Cardiac fibroblast (primary cell): ENCODE measurements around the gene ZDHHC4.

ENCODE experiments used
- DNase-seq, 2 donors: peaks; one replicate each; pipeline versions ENCODE4 v3.0.0 to v3.0.0-alpha.2; 2010; ENCODE audit warnings: low read depth in 2 of 2
- H3K4me3 ChIP-seq, 2 donors: replicated peaks in 1 of 2; 1 replicate in 1 of 2; 2 replicates in 1 of 2; pipeline ENCODE4 v1.5.1; 2011; ENCODE audit warnings: low read depth in 2 of 2, low read length in 2 of 2, mild to moderate bottlenecking in 2 of 2, moderate library complexity in 1 of 2
- TF ChIP-seq, protein P1 (sequence below): IDR thresholded peaks from one replicate; pipeline ENCODE4 v1.5.1; 2011; ENCODE audit warnings: low read depth, mild to moderate bottlenecking, low read length, inconsistent platforms

Gene ZDHHC4

DNA sequence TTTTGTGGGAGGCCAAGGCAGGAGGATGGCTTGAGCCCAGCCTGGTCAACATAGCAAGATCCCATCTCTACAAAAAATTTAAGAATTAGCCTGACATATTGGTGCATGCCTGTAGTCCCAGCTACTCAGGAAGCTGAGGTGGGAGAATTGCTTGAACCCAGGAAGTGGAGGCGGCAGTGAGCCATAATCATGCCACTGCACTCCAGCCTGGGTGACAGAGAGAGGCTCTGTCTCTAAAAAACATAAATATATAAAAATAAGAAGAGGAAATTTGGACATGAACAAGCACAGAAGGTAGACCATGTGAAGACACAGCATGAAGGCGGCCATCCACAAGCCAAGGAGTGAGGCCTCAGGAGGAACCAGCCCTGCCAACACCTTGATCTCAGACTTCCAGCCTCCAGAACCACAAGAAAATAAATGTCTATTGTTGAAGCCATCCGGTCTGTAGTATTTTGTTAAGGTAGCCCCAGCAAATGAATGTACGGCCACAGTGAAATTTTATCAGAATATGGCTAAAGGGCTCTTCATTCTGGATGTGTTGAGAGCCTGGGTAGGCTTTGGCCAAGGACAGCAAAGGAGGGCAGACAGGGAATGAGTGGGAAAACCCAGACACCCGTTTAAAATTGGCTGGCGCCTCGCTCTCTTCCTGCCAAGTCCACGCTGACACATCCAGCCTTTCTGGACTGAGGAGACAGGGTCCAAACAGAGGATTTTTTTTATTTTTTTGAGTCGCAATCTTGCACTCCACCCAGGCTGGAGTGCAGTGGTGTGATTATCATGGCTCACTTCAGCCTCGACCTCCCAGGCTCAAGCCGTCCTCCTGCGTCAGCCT is 13.1 kb upstream of the ZDHHC4 start:
- DNase-seq, result peak in 1 of 2 donors; percentile 17
- no peak overlapping the region for H3K4me3 ChIP-seq
- TF ChIP-seq, protein P1, sequence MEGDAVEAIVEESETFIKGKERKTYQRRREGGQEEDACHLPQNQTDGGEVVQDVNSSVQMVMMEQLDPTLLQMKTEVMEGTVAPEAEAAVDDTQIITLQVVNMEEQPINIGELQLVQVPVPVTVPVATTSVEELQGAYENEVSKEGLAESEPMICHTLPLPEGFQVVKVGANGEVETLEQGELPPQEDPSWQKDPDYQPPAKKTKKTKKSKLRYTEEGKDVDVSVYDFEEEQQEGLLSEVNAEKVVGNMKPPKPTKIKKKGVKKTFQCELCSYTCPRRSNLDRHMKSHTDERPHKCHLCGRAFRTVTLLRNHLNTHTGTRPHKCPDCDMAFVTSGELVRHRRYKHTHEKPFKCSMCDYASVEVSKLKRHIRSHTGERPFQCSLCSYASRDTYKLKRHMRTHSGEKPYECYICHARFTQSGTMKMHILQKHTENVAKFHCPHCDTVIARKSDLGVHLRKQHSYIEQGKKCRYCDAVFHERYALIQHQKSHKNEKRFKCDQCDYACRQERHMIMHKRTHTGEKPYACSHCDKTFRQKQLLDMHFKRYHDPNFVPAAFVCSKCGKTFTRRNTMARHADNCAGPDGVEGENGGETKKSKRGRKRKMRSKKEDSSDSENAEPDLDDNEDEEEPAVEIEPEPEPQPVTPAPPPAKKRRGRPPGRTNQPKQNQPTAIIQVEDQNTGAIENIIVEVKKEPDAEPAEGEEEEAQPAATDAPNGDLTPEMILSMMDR, result no peak

DNA sequence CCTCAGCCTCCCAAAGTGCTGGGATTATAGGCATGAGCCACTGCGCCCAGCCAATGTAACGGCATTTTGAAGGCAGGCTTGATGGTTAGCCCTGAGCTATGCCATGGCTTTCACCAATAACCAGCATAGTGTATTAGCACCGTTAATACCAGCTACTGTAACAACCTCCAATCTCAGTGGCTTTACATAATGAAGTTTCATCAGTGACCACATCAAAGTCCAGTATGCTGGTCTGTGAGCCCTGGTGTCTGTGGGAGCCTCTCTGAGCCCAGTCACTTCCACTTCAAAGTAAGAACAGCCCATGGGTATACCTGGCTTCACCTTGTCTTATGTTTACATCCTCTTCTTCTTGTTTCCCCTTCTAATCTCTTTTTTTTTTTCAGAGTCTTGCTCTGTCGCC is 11.6 kb upstream of the ZDHHC4 start:
- TF ChIP-seq, protein P1, result no peak
- no peak overlapping the region for H3K4me3 ChIP-seq
- no peak for DNase-seq

DNA sequence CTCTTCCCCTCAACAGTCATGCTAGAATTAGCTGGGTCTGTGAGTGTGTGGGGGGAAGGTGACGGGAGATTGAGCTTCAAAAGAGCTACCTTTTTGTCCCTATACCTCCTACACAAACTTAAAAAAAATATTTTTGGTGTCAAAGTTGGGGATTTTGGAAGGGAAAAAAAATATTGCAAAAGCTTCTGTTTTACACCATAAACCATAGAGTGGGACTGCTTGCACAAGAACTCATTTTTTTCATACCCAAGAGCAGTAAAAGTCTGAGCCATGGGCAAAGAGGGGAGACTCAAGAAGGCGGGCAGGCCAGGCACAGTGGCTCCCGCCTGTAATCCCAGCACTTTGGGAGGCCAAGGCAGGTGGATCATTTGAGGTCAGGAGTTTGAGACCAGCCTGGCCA is 9.4 kb upstream of the ZDHHC4 start:
- no peak for DNase-seq
- TF ChIP-seq, protein P1, result no peak
- H3K4me3 ChIP-seq, result no peak overlapping the region

DNA sequence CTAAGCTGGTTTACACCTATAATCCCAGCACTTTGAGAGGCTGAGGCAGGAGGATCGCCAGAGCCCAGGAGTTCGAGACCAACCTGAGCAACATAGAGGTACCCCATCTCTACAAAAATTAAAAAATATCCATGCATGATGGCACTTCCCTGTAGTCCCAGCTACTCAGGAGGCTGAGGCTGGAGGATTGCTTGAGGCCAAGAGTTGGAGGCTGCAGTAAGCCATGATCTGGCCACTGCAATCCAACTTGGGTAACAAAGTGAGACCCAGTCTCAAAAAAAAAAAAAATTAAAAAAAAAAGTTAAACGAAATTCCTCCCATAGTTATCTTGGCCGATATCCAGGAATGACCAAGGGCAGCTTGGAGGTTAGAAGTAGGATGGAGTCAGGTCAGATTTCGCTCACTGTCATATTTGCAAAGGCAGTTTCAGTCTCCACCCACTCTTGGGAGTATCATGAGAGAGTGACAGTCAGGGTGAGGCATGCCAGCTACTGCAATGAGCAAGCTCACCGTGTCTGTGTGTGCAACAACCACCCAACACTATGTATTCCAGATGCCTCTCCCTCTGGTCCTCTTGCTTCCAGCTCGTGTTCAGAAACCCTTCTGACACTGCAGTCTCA is 6.0 kb upstream of the ZDHHC4 start:
- peak in 1 of 2 donors; percentile 13 for DNase-seq
- H3K4me3 ChIP-seq, result no peak overlapping the region
- TF ChIP-seq, protein P1, result no peak

DNA sequence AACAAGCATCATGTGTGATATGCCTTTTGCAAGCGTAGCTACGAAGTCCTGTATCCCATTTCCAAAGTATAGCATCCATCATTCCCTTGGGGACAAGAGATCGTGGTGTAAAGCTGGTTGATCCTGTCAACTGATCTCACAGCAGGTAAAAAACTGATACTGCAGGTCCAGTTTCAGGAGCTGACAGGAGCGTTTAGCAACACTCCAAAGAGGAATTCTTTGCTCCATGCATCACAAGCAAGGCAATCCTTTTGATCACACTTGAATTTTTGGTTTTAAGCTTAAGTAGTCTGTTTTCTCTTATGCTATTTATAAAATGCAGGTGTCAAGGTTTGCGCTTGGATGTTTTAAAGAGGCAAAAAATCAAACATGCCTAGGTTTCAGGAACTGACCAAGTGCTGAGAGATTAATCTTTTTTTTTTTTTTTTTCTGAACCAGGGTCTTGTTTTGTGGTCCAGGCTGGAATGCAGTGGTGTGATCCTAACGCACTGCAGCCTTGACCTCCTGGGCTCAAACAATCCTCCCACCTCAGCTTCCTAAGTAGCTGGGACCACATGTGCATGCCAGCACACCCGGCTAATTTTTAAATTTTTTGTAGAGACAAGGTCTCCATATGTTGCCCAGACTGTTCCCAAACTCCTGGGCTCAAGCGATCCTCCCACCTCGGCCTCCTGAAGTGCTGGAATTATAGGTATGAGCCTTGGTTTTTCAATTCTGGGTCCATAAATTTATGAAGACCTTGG is 1.8 kb upstream of the ZDHHC4 start:
- TF ChIP-seq, protein P1, result no peak
- H3K4me3 ChIP-seq, result no peak overlapping the region
- DNase-seq, result no peak

DNA sequence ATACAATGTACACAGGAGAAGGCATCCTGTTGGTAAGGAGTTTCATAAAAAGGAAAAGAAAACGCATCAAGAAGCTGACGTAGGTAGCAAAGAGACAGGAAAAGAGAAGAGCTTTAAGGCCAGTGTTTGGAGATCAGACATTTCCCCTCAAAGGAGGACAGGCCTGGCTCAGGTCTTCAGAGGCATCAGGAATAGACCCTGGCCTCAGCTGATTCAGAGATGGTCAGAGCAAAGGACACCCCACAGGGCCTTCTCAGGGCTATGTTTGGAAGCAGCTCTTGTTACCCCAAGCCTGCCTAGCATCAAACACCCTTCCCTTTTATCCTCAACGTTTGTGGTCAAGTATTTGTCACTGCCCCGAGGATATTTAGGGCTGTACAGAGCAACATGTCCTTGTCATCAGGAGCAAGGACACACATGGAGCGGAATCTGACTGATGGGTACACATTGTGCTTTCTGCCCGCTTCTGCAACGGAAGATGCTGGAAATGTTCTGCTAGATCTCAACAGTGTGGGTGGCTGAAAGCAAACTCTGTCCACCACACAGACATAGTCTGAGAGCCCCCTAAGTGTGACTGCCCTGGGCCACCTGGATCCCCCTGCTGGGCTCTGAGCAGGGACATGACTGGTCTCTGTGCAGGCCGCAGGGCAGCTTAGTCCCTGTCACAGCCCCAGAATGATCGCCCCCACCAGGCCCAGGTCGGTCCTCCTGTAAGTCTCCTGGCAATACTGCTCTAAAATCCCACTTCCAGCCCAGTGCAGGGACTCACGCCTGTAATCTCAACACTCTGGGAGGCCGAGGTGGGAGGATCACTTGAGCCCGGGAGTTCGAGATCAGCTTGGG is 1.0 kb upstream of the ZDHHC4 start:
- peak overlapping the region in 1 of 2 donors; percentile 46 for H3K4me3 ChIP-seq
- DNase-seq, result no peak
- TF ChIP-seq, protein P1, result no peak

DNA sequence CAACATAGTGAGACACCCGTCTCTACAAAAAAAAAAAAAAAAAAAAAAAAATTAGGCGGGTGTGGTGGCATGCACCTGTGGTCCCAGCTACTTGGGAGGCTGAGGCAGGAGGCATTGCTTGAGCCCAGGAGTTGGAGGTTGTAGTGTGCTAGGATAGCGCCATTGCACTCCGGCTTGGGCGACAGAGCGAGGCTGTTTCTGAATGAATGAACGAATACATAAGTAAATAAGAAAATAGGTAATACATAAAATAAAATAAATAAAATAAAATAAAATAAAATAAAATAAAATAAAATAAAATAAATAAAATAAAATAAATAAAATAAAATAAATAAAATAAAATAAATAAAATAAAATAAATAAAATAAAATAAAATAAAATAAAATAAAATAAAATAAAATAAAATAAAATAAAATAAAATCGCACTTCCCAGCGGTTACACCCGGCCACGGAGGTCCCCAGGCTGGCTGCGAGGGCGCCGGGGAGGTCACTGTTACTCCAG is 336 bp upstream of the ZDHHC4 start:
- H3K4me3 ChIP-seq, result peak overlapping the region; percentile 70 to 74
- DNase-seq, result peak in 1 of 2 donors; percentile 12
